Mesenteric fat pad (tissue), 1 donor: Measurements from ENCODE around the gene FSTL1. TPM values are rescaled to one million over a fixed set of nuclear protein-coding genes. Genes with fewer than 3 reads are reported as not detected.
A peak's percentile ranks its signal among the peaks of the same experiment; 100 is the strongest.

Experiments used
- DNase-seq: peaks from one replicate; pipeline ENCODE4 v3.0.0-alpha.2; 2020; ENCODE audit warnings: low spot score
- total RNA-seq: library from RNA; stranded (reverse); fragmentation: NEBNext Ultra II Directional; extraction: Animal tissue kit (Norgen Biotek cat#: 25700); gene quantifications from one replicate; pipeline ENCODE4 v1.2.1, GENCODE V29; 2021
- donor health status: DM: yes; HTN: yes; CAD: no.

FSTL1 gene
- total RNA-seq, 1 donor from 2014 or later, result 1,301 TPM

GRCh38 chr3:120357807-120358206 lies 93.0 kb downstream of the FSTL1 start:
- no peak for DNase-seq

- no peak for DNase-seq
These were observed 95.3 kb downstream of the FSTL1 start for GRCh38 chr3:120355486-120355885.

DNA sequence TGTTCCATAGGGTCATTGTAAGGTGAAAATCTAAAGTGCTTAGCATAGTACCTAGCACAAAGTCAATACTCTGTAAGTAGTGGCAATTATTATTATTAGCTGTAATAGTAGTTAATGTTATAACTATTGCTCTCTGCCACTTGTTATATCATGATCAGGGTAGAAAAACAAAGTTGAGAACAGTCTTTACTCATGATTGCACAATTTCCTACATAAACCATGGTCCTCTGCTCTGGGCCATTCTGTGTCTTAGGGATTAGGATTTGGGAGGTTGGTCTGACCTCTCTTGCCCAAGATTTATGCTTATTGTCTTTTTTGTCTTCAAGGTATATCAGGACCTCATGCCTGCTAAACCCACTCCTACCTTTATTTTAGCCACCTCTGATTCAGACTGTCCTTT lies 97.3 kb downstream of the FSTL1 start:
- DNase-seq, result no peak

- DNase-seq, result no peak
These were observed 98.8 kb downstream of the FSTL1 start for GRCh38 chr3:120352017-120352416.

GRCh38 chr3:120350401-120350941 lies 100.3 kb downstream of the FSTL1 start:
- no peak for DNase-seq

GRCh38 chr3:120349855-120350125 lies 101.0 kb downstream of the FSTL1 start:
- no peak for DNase-seq

DNA sequence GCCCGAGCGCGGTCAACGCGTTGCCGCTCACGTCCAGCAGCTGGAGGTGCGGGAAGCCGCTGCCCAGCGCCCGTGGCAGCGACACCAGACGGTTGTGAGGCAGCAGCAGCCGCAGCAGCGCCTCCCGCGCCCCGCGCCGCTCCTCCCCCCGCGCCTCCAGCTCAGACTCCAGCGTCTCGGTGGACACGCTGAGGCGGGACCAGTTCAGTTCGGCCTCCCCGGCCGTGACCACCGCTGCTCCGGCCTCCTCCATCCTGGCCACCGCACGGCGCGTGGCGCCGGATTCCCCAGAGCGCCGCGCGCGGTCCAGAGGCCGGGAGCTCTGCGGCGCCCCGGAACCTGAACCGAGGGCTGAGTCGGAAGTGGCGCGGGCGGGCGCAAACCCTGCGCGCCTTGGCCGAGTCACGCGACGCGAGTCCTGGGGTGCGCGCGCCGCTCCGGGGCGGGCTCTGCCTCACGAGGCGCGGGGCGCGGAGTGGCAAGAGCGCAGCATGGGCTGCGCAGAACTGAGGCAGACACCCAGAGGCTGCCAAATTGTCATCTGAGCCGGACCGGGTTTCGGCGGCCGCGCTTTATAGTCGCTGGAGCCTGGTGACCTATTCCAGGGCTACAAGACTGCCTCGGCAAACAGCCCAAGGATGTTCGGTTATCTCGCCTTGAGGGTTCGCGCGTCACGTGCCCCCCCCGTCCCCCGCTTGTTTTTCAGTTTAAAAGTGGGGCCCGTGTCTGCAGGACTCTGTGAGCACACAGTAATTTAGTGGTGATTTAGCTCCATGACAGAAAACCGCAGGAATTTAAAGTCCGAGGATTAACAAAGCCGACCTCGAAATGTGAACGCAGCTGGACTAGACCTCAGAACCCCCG lies 101.6 kb downstream of the FSTL1 start, which contains the start of gene LRRC58:
Gene LRRC58 (minus strand): TSS at position 364 of the 864 bp plus-strand sequence. CDS start 111 bp downstream, at position 253.
- DNase-seq, result peak; percentile 96

DNA sequence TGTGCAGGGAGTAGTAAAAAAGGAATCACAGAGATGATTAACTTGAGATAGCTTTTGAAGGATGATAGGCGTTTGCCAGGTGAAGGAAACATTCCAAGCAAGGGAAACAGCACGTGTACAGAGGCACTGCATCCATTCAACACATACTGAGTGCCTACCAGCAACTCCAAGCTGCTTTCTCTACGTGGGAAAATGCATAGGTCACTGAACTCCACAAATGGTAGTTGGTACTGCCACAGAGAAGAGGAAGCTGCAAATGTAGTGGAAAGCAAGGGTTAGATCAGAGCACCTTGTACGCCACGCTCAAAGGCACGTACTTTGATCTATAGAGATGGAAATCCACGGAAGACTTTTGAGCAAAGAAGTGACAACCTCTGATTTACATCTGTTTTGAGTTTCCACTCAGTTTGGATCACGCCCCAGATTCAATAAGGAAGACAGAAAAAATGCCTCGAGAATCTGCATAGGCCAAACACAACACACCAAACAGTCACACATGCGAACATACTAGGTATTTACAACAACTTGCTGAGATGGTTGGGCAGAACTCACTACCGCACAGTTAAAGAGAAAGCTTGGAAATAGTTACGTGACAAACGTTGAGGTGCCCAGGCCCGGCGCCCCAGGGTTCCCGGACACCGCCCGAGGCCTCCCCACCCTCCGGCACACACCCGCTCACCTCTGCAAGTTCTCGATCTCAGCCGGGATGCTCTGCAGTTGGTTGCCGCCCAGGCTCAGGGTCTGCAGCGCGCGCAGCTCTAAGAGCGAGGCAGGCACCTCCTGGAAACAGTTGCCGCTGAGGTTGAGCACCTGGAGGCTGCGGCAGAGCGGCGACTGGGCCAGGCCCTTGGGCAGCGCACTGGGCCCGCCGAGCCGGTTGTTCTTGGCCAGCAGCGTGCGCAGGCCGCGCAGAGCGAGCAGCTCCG lies 102.5 kb downstream of the FSTL1 start:
- DNase-seq, result peak; percentile 90

DNA sequence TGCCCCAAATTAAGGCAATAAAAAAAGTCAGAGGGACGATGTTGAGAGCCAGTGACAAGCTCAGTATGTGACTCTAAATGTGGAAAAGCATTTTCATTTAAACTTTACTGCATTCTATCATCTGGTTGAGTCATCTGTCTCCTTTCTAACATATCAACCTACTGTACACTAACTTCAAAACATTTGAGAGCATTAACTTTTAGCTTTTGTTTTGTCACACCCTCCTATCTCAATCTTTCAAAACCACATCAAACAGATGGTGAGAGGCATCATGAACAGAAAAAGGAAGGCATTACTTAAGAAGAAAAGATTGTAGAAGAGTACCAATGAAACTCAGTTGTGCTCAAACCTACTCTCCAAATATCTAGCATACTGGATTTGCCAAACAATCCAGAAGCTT lies 106.4 kb downstream of the FSTL1 start:
- no peak for DNase-seq

Other genes with a start within 250 kb of the FSTL1 start
- gene GPR156, start 165.8 kb downstream of the FSTL1 start, total RNA-seq, result 0.42 TPM
- gene LRRC58, start 101.6 kb downstream of the FSTL1 start, total RNA-seq, result 26.2 TPM
- 122 TPM for gene NDUFB4, start 145.3 kb upstream of the FSTL1 start, total RNA-seq
- gene HGD, start 231.2 kb upstream of the FSTL1 start, total RNA-seq, result 0.80 TPM